ENCODE measurements around the gene SPDEF. TPM values are rescaled to one million over a fixed set of nuclear protein-coding genes. Genes with fewer than 3 reads are reported as not detected.

SPDEF gene
- polyA plus RNA-seq, 1 experiment, result 0.04 TPM

DNA sequence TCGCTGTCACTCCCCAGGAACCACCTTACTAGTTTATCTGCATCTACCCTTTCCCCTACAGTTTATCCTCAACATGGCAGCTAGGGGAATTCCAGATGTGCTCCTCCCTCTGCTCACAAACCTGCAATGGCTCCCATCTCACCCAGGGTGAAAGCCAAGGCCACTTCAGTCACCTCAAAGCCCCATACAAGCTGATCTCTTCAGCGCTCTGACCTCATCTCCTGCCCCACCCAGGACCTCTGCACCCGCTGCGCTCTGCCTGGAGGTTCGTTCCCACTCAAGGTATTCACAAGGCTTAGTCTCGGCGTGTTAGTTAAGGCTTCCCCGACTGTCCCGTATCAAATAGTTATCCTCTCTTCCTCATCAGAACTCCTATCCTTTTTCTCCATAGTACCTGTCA lies 28.6 kb upstream of the SPDEF start:
- DNase-seq (ENCODE audit: low read depth, low spot score), result no peak
- TF ChIP-seq, protein P1, sequence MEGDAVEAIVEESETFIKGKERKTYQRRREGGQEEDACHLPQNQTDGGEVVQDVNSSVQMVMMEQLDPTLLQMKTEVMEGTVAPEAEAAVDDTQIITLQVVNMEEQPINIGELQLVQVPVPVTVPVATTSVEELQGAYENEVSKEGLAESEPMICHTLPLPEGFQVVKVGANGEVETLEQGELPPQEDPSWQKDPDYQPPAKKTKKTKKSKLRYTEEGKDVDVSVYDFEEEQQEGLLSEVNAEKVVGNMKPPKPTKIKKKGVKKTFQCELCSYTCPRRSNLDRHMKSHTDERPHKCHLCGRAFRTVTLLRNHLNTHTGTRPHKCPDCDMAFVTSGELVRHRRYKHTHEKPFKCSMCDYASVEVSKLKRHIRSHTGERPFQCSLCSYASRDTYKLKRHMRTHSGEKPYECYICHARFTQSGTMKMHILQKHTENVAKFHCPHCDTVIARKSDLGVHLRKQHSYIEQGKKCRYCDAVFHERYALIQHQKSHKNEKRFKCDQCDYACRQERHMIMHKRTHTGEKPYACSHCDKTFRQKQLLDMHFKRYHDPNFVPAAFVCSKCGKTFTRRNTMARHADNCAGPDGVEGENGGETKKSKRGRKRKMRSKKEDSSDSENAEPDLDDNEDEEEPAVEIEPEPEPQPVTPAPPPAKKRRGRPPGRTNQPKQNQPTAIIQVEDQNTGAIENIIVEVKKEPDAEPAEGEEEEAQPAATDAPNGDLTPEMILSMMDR (IDR thresholded peaks at IDR 0.05; ENCODE audit: low read depth, low read length), result no peak
- no peaks in the 10 kb centered on the region for H3K9me3 ChIP-seq (ENCODE audit: control insufficient read depth, insufficient read depth, low read length)
- CTCF ChIA-PET, result interaction anchor here (0.5 to 1.0 kb wide), 2 partner anchors 17 to 335 kb away, joined by 3 to 7 read pairs; no protein-coding TSS in a partner anchor
- H3K4me3 ChIP-seq (ENCODE audit: low read depth, low read length), result no peak overlapping the region
- no peak overlapping the region for H3K27ac ChIP-seq (ENCODE audit: low read depth, low read length)
- H3K27me3 ChIP-seq (ENCODE audit: control insufficient read depth, insufficient read depth, low read length), result no peaks in the 10 kb centered on the region
- POLR2A ChIA-PET, result no interaction called here

- Histone ChIP-seq H3K4me3 (ENCODE audit: low read depth, low read length) (no peak overlapping the region), H3K9me3 (ENCODE audit: control insufficient read depth, insufficient read depth, low read length) (no peaks in the 10 kb centered on the region), H3K27ac (ENCODE audit: low read depth, low read length) (no peak overlapping the region), H3K27me3 (ENCODE audit: control insufficient read depth, insufficient read depth, low read length) (no peaks in the 10 kb centered on the region)
- ChIA-PET CTCF (interaction anchor here (1.0 kb wide), 1 partner anchor 335 kb away, joined by 3 read pairs; no protein-coding TSS in a partner anchor), POLR2A (no interaction called here)
- no peak for DNase-seq (ENCODE audit: low read depth, low spot score)
- TF ChIP-seq, protein P1 (IDR thresholded peaks at IDR 0.05; ENCODE audit: low read depth, low read length), result no peak
These were observed 27.9 kb upstream of the SPDEF start for GRCh38 chr6:34583861-34584604.

GRCh38 chr6:34583461-34583860 lies 27.3 kb upstream of the SPDEF start:
- POLR2A ChIA-PET, result no interaction called here
- CTCF ChIA-PET, result no interaction called here

GRCh38 chr6:34581561-34581920 lies 25.4 kb upstream of the SPDEF start:
- POLR2A ChIA-PET, result no interaction called here
- Histone ChIP-seq H3K9me3 (ENCODE audit: control insufficient read depth, insufficient read depth, low read length) (no peaks in the 10 kb centered on the region), H3K27me3 (ENCODE audit: control insufficient read depth, insufficient read depth, low read length) (no peaks in the 10 kb centered on the region), H3K4me3 (ENCODE audit: low read depth, low read length) (no peak overlapping the region), H3K27ac (ENCODE audit: low read depth, low read length) (no peak overlapping the region)
- TF ChIP-seq, protein P1 (IDR thresholded peaks at IDR 0.05; ENCODE audit: low read depth, low read length), result no peak
- no peak for DNase-seq (ENCODE audit: low read depth, low spot score)
- CTCF ChIA-PET, result no interaction called here

More at GRCh38 chr6:34583461-34583860, 27.3 kb upstream of the SPDEF start:
- DNase-seq (ENCODE audit: low read depth, low spot score), result no peak
- Histone ChIP-seq H3K4me3 (ENCODE audit: low read depth, low read length) (no peak overlapping the region), H3K27ac (ENCODE audit: low read depth, low read length) (no peak overlapping the region), H3K9me3 (ENCODE audit: control insufficient read depth, insufficient read depth, low read length) (no peaks in the 10 kb centered on the region), H3K27me3 (ENCODE audit: control insufficient read depth, insufficient read depth, low read length) (no peaks in the 10 kb centered on the region)
- TF ChIP-seq, protein P1 (IDR thresholded peaks at IDR 0.05; ENCODE audit: low read depth, low read length), result peak; percentile 28; the same call in 1 of the 2 replicates

- Histone ChIP-seq H3K27me3 (ENCODE audit: control insufficient read depth, insufficient read depth, low read length) (no peaks in the 10 kb centered on the region), H3K27ac (ENCODE audit: low read depth, low read length) (no peak overlapping the region), H3K9me3 (ENCODE audit: control insufficient read depth, insufficient read depth, low read length) (no peaks in the 10 kb centered on the region), H3K4me3 (ENCODE audit: low read depth, low read length) (no peak overlapping the region)
- CTCF ChIA-PET, result no interaction called here
- DNase-seq (ENCODE audit: low read depth, low spot score), result no peak
- TF ChIP-seq, protein P1 (IDR thresholded peaks at IDR 0.05; ENCODE audit: low read depth, low read length), result no peak
- POLR2A ChIA-PET, result interaction anchor here (1.0 kb wide), 1 partner anchor 27 kb away, joined by 3 read pairs; no protein-coding TSS in a partner anchor
These were observed 24.8 kb upstream of the SPDEF start for GRCh38 chr6:34580707-34581560.

All from AG04450 (cell line).